ENCODE results near the gene KCNIP4.

- TF ChIP-seq POLR2A (IDR thresholded peaks at IDR 0.05) (no peak), POLR2AphosphoS5 (IDR thresholded peaks at IDR 0.05) (no peak)
Observed at GRCh38 chr4:21413807-21414370, 534.7 kb downstream of the KCNIP4 start.
